ENCODE measurements around the gene KRT72. TPM values are rescaled to one million over a fixed set of nuclear protein-coding genes. Genes with fewer than 3 reads are reported as not detected.

KRT72 gene
- total RNA-seq, 1 experiment from 2014 or later, result not detected

DNA sequence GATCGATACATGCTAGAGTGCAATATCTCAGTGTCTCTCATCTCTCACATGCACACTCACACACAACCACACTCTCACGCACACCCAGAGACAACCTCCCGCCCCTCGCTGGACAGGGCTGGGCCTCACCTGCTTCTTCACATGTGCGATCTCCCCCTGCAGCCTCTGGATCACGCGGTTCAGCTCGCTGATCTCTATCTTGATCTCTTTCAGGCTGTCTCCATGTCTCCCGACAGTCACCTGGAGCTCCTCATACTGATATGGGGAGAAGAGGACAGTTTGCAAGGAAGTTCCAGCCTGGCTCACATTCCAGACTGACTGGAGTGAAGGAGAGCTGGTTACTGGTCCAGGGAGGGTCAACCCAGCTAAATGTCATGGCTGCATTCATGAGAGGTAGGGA lies 46.3 kb upstream of the KRT72 start:
- Histone ChIP-seq H2AFZ (ENCODE audit: low read length) (no peak overlapping the region), H3K23me2 (ENCODE audit: insufficient read length, low read depth, low read length, poor library complexity, severe bottlenecking) (no peaks in the 10 kb centered on the region), H2BK15ac (ENCODE audit: low read depth, low read length) (no peak overlapping the region), H4K8ac (replicated peaks; ENCODE audit: insufficient read length, low read depth, low read length) (no peak overlapping the region), H2BK5ac (ENCODE audit: insufficient read length, low read length) (no peak overlapping the region), H3T11ph (ENCODE audit: low read length) (no peak overlapping the region), H4K20me1 (ENCODE audit: control insufficient read depth, insufficient read depth, insufficient read length) (no peaks in the 10 kb centered on the region), H2BK20ac (ENCODE audit: low read depth, low read length, poor library complexity, severe bottlenecking) (no peak overlapping the region), H3K4me2 (ENCODE audit: insufficient read depth, insufficient read length, low read length) (no peak overlapping the region), H3K4me1 (ENCODE audit: insufficient read depth, low read length) (no peaks in the 10 kb centered on the region), H2BK120ac (ENCODE audit: low read depth, low read length, poor library complexity, severe bottlenecking) (no peak overlapping the region), H3K9ac (ENCODE audit: extremely low read depth, insufficient read length, low read length) (no peak overlapping the region), H3K27me3 (ENCODE audit: insufficient read depth, low read length) (no peaks in the 10 kb centered on the region), H3K79me2 (ENCODE audit: insufficient read depth, low read length) (no peaks in the 10 kb centered on the region), H2AK5ac (ENCODE audit: insufficient read length, low read length) (no peak overlapping the region), H3K18ac (ENCODE audit: insufficient read length, low read depth, low read length) (no peak overlapping the region), H3K23ac (ENCODE audit: insufficient read length, low read depth, low read length) (no peak overlapping the region), H3K9me3 (ENCODE audit: control insufficient read depth, low read depth, low read length) (no peaks in the 10 kb centered on the region), H2BK12ac (ENCODE audit: insufficient read length, low read depth, low read length) (no peak overlapping the region), H3K4ac (ENCODE audit: low read depth, low read length) (no peak overlapping the region), H3K14ac (ENCODE audit: insufficient read depth, low read length) (no peak overlapping the region), H3K56ac (ENCODE audit: insufficient read length, low read depth, low read length) (no peak overlapping the region), H3K79me1 (ENCODE audit: insufficient read depth, low read depth, low read length, poor library complexity, severe bottlenecking) (no peaks in the 10 kb centered on the region), H3K27ac (ENCODE audit: insufficient read length, low read depth, low read length) (no peak overlapping the region), H4K91ac (ENCODE audit: insufficient read length, low read depth, low read length) (no peak overlapping the region), H4K5ac (ENCODE audit: insufficient read length, low read depth, low read length) (no peak overlapping the region)
- WGBS (ENCODE audit: extremely low coverage, insufficient read length, low lambda C conversion rate), result no CpG with 5 or more reads among the region's 9 CpGs
- Mint-ChIP-seq H3K4me1 (no peaks in the 10 kb centered on the region), H3K27ac (no peak overlapping the region), H3K27me3 (ENCODE audit: low read depth) (peaks cover 24% of the 10 kb centered on the region), H3K36me3 (ENCODE audit: insufficient read depth in 1 of 3, low read depth in 3 of 3) (no peaks in the 10 kb centered on the region), H3K9me3 (peaks cover under 1 to 9% of the 10 kb centered on the region in 2 experiments; a peak in 2 of 5 replicates), H3K4me3 (no peak overlapping the region)
- peak; percentile 17 for DNase-seq
- TF ChIP-seq, protein P1, sequence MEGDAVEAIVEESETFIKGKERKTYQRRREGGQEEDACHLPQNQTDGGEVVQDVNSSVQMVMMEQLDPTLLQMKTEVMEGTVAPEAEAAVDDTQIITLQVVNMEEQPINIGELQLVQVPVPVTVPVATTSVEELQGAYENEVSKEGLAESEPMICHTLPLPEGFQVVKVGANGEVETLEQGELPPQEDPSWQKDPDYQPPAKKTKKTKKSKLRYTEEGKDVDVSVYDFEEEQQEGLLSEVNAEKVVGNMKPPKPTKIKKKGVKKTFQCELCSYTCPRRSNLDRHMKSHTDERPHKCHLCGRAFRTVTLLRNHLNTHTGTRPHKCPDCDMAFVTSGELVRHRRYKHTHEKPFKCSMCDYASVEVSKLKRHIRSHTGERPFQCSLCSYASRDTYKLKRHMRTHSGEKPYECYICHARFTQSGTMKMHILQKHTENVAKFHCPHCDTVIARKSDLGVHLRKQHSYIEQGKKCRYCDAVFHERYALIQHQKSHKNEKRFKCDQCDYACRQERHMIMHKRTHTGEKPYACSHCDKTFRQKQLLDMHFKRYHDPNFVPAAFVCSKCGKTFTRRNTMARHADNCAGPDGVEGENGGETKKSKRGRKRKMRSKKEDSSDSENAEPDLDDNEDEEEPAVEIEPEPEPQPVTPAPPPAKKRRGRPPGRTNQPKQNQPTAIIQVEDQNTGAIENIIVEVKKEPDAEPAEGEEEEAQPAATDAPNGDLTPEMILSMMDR (conservative IDR thresholded peaks at IDR 0.05), result no peak

All from H9 (cell line).